AG04449 (cell line): ENCODE measurements around the gene PCED1A.
A peak's percentile ranks its signal among the peaks of the same experiment; 100 is the strongest.

ENCODE experiments used
- CTCF ChIA-PET: fragments of 350-600 bp; formaldehyde crosslinking; extraction: SDS; loops from one replicate; lab custom pipeline; 2021; ENCODE audit warnings: antibody characterized with exemption; lab: Yijun Ruan, JAX
- POLR2A ChIA-PET: fragments of 400-600, 350-600 bp; formaldehyde crosslinking; extraction: SDS; loops from one replicate; lab custom pipeline; 2020; ENCODE audit warnings: antibody characterized with exemption, inconsistent platforms; lab: Yijun Ruan, JAX
- DNase-seq: peaks from one replicate; pipeline ENCODE4 v3.0.0-alpha.2; 2010; ENCODE audit warnings: low read depth, low spot score
- H3K4me3 ChIP-seq: 2 replicates; pipeline ENCODE4 v1.5.1; 2011; ENCODE audit warnings: low read depth, mild to moderate bottlenecking, control low read depth, low read length
- TF ChIP-seq, protein P1 (sequence below): IDR thresholded peaks from one replicate; pipeline ENCODE4 v1.5.1; 2011; ENCODE audit warnings: mild to moderate bottlenecking, moderate library complexity, low read length, control low read depth, inconsistent platforms; ENCODE audit not compliant: insufficient read depth; ENCODE audit errors: missing control alignments

Gene PCED1A, protein sequence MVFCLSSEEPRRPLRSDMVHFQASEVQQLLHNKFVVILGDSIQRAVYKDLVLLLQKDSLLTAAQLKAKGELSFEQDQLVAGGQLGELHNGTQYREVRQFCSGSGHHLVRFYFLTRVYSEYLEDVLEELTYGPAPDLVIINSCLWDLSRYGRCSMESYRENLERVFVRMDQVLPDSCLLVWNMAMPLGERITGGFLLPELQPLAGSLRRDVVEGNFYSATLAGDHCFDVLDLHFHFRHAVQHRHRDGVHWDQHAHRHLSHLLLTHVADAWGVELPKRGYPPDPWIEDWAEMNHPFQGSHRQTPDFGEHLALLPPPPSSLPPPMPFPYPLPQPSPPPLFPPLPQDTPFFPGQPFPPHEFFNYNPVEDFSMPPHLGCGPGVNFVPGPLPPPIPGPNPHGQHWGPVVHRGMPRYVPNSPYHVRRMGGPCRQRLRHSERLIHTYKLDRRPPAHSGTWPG

DNA sequence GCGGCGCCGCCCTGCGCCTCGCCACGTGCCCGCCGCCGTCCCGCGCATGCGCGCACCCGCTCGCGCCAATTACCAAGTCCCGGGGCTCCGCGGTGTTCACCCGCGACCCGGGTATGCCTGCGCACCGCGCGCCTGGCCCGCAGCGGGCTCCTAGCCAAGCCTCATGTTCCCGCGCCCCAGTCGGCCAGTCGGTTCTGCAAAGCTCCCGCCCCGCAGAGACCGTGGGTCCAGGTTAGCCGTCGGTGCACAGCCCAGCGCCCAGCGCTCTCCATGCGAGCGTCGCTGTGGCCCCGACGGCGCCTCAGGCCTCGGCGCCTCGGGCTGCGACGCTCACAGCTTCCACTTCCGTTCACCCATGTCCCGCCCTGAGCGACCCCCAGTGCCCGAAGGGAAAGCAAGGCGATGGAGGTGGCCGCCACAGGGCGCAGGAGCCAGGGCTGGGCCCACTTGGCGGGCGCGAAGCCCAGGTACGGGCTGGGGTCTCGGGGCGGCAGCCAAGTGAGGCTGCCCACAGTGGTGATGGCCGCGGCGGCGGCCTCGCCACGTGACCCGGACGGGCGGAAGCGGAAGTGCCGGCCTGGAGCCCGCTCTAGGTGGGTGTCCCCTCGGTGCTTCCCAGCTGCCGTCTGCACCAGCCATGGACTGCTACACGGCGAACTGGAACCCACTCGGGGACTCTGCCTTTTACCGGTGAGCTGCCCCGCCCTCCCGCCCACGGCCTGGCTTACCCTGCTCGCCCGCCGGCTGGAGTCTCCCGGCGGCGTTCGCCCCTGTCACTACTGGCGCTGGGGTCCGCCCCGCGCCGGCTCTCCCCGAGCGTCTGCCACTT, at the start of gene PCED1A, which contains the start of gene VPS16:
TSS of gene PCED1A (minus strand) at position 518 of the 829 bp plus-strand sequence. CDS start 743 bp downstream, outside the sequence.
TSS of gene VPS16 (plus strand) at position 608 of the 829 bp plus-strand sequence. CDS start at position 638, 30 bp downstream.
- TF ChIP-seq, protein P1, sequence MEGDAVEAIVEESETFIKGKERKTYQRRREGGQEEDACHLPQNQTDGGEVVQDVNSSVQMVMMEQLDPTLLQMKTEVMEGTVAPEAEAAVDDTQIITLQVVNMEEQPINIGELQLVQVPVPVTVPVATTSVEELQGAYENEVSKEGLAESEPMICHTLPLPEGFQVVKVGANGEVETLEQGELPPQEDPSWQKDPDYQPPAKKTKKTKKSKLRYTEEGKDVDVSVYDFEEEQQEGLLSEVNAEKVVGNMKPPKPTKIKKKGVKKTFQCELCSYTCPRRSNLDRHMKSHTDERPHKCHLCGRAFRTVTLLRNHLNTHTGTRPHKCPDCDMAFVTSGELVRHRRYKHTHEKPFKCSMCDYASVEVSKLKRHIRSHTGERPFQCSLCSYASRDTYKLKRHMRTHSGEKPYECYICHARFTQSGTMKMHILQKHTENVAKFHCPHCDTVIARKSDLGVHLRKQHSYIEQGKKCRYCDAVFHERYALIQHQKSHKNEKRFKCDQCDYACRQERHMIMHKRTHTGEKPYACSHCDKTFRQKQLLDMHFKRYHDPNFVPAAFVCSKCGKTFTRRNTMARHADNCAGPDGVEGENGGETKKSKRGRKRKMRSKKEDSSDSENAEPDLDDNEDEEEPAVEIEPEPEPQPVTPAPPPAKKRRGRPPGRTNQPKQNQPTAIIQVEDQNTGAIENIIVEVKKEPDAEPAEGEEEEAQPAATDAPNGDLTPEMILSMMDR, result no peak
- no peak for DNase-seq
- ChIA-PET POLR2A (interaction anchor here (0.7 to 1.2 kb wide), 4 partner anchors 8 to 171 kb away, joined by 3 to 4 read pairs (median 3); no protein-coding TSS in a partner anchor), CTCF (interaction anchor here (0.8 to 2.8 kb wide), 6 partner anchors 11 to 160 kb away, joined by 3 to 11 read pairs (median 4); no protein-coding TSS in a partner anchor)
- peak within 1 kb of the TSS; percentile 87 for H3K4me3 ChIP-seq

DNA sequence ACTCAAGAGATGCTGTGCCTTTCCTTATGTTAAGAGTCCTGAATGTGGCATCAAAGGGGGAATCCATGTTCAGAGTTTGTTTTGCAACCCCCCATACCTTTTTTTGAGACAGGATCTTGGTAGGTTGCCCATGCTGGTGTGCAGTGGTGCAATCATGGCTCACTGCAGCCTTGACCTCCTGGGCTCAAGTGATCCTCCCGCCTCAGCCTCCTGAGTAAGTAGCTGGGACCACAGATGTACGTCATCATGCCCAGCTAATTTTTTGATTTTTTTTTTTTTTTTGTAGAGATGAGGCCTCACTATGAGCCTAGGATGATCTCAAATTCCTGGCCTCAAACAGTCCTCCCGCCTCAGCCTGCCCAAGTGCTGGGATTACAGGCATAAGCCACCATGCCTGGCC, 49.3 kb upstream of the PCED1A start:
- TF ChIP-seq, protein P1, result no peak
- H3K4me3 ChIP-seq, result no peak overlapping the region
- DNase-seq, result no peak
- POLR2A ChIA-PET, result no interaction called here
- CTCF ChIA-PET, result interaction anchor here (0.6 to 1.2 kb wide), 3 partner anchors 9 to 193 kb away, joined by 3 read pairs; partner anchors contain the start of gene PTPRA

DNA sequence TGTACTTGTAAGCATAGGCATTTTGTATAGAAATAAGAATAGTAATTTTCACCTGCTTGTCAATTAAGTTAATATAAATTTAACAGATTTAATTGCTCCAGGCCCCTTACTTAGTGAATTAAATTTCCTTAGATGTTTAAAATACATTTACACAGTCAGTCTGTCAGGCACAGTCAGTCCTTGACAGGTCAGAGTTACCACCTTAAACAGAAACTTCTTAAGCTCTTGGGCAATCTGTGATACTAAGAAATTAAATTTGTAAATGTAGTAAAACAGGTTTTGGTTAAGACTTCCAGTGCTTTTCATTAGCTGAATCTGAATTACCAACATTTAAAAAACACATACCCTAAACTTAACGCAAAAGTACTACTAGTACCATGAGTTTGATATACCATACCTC, 48.8 kb upstream of the PCED1A start:
- DNase-seq, result no peak
- ChIA-PET POLR2A (no interaction called here), CTCF (interaction anchor here (1.0 to 1.3 kb wide), 3 partner anchors 10 to 201 kb away, joined by 3 to 5 read pairs (median 3); no protein-coding TSS in a partner anchor)
- TF ChIP-seq, protein P1, result no peak
- H3K4me3 ChIP-seq, result no peak overlapping the region

DNA sequence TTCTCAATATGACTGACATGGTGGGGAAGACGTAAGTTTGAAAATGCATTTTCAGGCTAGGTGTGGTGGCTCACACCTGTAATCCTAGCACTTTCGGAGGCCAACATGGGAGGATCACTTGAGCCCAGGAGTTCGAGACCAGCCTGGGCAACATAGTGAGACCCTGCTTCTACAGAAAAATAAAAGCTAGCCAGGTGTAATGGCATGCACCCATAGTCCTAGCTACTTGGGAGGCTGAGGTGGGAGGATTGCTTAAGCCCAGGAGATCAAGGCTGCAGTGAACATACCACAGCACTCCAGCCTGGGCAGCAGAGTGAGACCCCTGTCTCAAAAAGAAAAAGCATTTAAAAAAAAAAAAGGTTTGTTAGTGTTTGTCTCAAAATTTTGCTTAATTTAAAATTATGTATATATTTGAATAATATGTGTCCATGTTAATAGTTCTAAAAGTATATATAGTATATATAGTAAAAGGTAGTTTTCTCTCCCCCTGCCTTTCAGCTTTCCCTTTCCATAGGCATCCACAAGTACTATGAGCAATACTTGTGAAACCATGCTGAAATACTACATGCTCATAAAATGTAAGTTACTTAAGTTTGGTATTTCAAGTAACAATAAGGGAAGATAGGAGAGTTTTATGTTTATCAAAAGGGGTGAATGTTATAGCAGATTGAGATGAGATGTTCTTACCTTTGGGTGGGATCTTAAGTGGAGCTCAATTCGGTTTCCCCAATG, 47.9 kb upstream of the PCED1A start:
- TF ChIP-seq, protein P1, result no peak
- H3K4me3 ChIP-seq, result no peak overlapping the region
- ChIA-PET POLR2A (no interaction called here), CTCF (interaction anchor here (1.0 to 1.3 kb wide), 3 partner anchors 11 to 200 kb away, joined by 3 to 5 read pairs (median 3); no protein-coding TSS in a partner anchor)
- DNase-seq, result no peak

DNA sequence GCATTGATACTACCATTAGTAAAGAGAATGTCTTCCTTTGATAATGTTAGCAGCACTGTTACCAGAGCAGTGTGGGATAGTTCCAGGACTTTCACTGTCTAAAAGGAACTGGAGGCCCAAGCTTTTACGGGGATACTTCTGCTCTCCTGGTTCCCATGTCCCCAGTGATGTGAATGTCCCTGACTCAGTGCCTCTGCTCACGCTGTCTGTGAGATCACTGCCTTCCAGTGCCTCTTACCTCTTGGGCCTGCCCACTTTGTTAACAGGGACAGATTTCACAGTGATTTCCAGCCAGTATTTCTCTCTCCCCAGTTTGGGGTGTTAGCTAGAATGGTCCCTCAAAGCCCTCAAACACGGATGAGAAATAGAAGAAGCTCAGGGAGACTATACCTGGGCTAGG, 47.3 kb upstream of the PCED1A start:
- no peak for DNase-seq
- CTCF ChIA-PET, result no interaction called here
- TF ChIP-seq, protein P1, result no peak
- POLR2A ChIA-PET, result no interaction called here
- H3K4me3 ChIP-seq, result no peak overlapping the region
